ENCODE data around the gene ABCB8.

The ABCB8 gene

GRCh38 chr7:150989456-150989855 lies 38.8 kb upstream of the ABCB8 start:
- H3K27ac ChIP-seq (ENCODE audit: low read depth in 2 of 2, low read length in 2 of 2) = peak overlapping the region in 1 of 2 donors; percentile 48

GRCh38 chr7:150990416-150991186 lies 37.6 kb upstream of the ABCB8 start, which contains the start of gene NOS3:
Gene NOS3, plus strand, starts transcription at chr7:150991017. Its CDS starts 2,787 bp downstream, at chr7:150993804.
- Histone ChIP-seq H3K27me3 (ENCODE audit: control insufficient read depth in 2 of 2, insufficient read depth in 2 of 2, low read length in 2 of 2) (peaks cover 0 to 8% of the 10 kb centered on the region in 2 donors), H3K36me3 (ENCODE audit: control insufficient read depth in 2 of 2, insufficient read depth in 2 of 2, low read length in 2 of 2) (no peaks in the 10 kb centered on the region), H3K4me3 (ENCODE audit: low read length in 2 of 2) (no peak within 1 kb of the TSS), H3K27ac (ENCODE audit: low read depth in 2 of 2, low read length in 2 of 2) (no peak within 1 kb of the TSS), H3K9ac (ENCODE audit: low read depth in 1 of 2, low read length in 2 of 2) (no peak within 1 kb of the TSS), H3K9me3 (ENCODE audit: control insufficient read depth in 2 of 2, low read length in 2 of 2) (no peaks in the 10 kb centered on the region), H3K4me1 (ENCODE audit: control insufficient read depth in 2 of 2, insufficient read depth in 2 of 2, low read length in 2 of 2) (peaks cover 2 to 8% of the 10 kb centered on the region in 2 donors)

More at GRCh38 chr7:150989456-150989855, 38.8 kb upstream of the ABCB8 start:
- Histone ChIP-seq H3K9me3 (ENCODE audit: control insufficient read depth in 2 of 2, low read length in 2 of 2) (no peaks in the 10 kb centered on the region), H3K4me1 (ENCODE audit: control insufficient read depth in 2 of 2, insufficient read depth in 2 of 2, low read length in 2 of 2) (peaks cover 2 to 8% of the 10 kb centered on the region in 2 donors), H3K27me3 (ENCODE audit: control insufficient read depth in 2 of 2, insufficient read depth in 2 of 2, low read length in 2 of 2) (peaks cover 0 to 8% of the 10 kb centered on the region in 2 donors), H3K4me3 (ENCODE audit: low read length in 2 of 2) (no peak overlapping the region), H3K36me3 (ENCODE audit: control insufficient read depth in 2 of 2, insufficient read depth in 2 of 2, low read length in 2 of 2) (no peaks in the 10 kb centered on the region), H3K9ac (ENCODE audit: low read depth in 1 of 2, low read length in 2 of 2) (no peak overlapping the region)

- H3K4me1 ChIP-seq (ENCODE audit: control insufficient read depth in 2 of 2, insufficient read depth in 2 of 2, low read length in 2 of 2) = peaks cover 2 to 8% of the 10 kb centered on the region in 2 donors
- H3K36me3 ChIP-seq (ENCODE audit: control insufficient read depth in 2 of 2, insufficient read depth in 2 of 2, low read length in 2 of 2) = no peaks in the 10 kb centered on the region
- no peak overlapping the region for H3K9ac ChIP-seq (ENCODE audit: low read depth in 1 of 2, low read length in 2 of 2)
- no peaks in the 10 kb centered on the region for H3K9me3 ChIP-seq (ENCODE audit: control insufficient read depth in 2 of 2, low read length in 2 of 2)
- H3K4me3 ChIP-seq (ENCODE audit: low read length in 2 of 2) = no peak overlapping the region
- H3K27me3 ChIP-seq (ENCODE audit: control insufficient read depth in 2 of 2, insufficient read depth in 2 of 2, low read length in 2 of 2) = no peaks in the 10 kb centered on the region
- no peak overlapping the region for H3K27ac ChIP-seq (ENCODE audit: low read depth in 2 of 2, low read length in 2 of 2)
Observed at GRCh38 chr7:150992051-150992640, 36.1 kb upstream of the ABCB8 start.

GRCh38 chr7:150992833-150993302 lies 35.4 kb upstream of the ABCB8 start:
- Histone ChIP-seq H3K9me3 (ENCODE audit: control insufficient read depth in 2 of 2, low read length in 2 of 2) (no peaks in the 10 kb centered on the region), H3K4me1 (ENCODE audit: control insufficient read depth in 2 of 2, insufficient read depth in 2 of 2, low read length in 2 of 2) (peaks cover 2 to 8% of the 10 kb centered on the region in 2 donors), H3K36me3 (ENCODE audit: control insufficient read depth in 2 of 2, insufficient read depth in 2 of 2, low read length in 2 of 2) (no peaks in the 10 kb centered on the region), H3K27ac (ENCODE audit: low read depth in 2 of 2, low read length in 2 of 2) (no peak overlapping the region), H3K27me3 (ENCODE audit: control insufficient read depth in 2 of 2, insufficient read depth in 2 of 2, low read length in 2 of 2) (no peaks in the 10 kb centered on the region), H3K4me3 (ENCODE audit: low read length in 2 of 2) (no peak overlapping the region), H3K9ac (ENCODE audit: low read depth in 1 of 2, low read length in 2 of 2) (no peak overlapping the region)

GRCh38 chr7:150993511-150993910 lies 34.7 kb upstream of the ABCB8 start:
- no peaks in the 10 kb centered on the region for H3K9me3 ChIP-seq (ENCODE audit: control insufficient read depth in 2 of 2, low read length in 2 of 2)
- no peak overlapping the region for H3K27ac ChIP-seq (ENCODE audit: low read depth in 2 of 2, low read length in 2 of 2)
- H3K4me1 ChIP-seq (ENCODE audit: control insufficient read depth in 2 of 2, insufficient read depth in 2 of 2, low read length in 2 of 2) = peaks cover under 1 to 3% of the 10 kb centered on the region in 2 donors
- no peaks in the 10 kb centered on the region for H3K36me3 ChIP-seq (ENCODE audit: control insufficient read depth in 2 of 2, insufficient read depth in 2 of 2, low read length in 2 of 2)
- no peak overlapping the region for H3K4me3 ChIP-seq (ENCODE audit: low read length in 2 of 2)
- no peaks in the 10 kb centered on the region for H3K27me3 ChIP-seq (ENCODE audit: control insufficient read depth in 2 of 2, insufficient read depth in 2 of 2, low read length in 2 of 2)
- H3K9ac ChIP-seq (ENCODE audit: low read depth in 1 of 2, low read length in 2 of 2) = no peak overlapping the region

GRCh38 chr7:150994141-150994837 lies 34.0 kb upstream of the ABCB8 start:
- Histone ChIP-seq H3K27ac (ENCODE audit: low read depth in 2 of 2, low read length in 2 of 2) (no peak overlapping the region), H3K4me1 (ENCODE audit: control insufficient read depth in 2 of 2, insufficient read depth in 2 of 2, low read length in 2 of 2) (no peaks in the 10 kb centered on the region), H3K9ac (ENCODE audit: low read depth in 1 of 2, low read length in 2 of 2) (no peak overlapping the region), H3K27me3 (ENCODE audit: control insufficient read depth in 2 of 2, insufficient read depth in 2 of 2, low read length in 2 of 2) (no peaks in the 10 kb centered on the region), H3K36me3 (ENCODE audit: control insufficient read depth in 2 of 2, insufficient read depth in 2 of 2, low read length in 2 of 2) (no peaks in the 10 kb centered on the region), H3K9me3 (ENCODE audit: control insufficient read depth in 2 of 2, low read length in 2 of 2) (no peaks in the 10 kb centered on the region), H3K4me3 (ENCODE audit: low read length in 2 of 2) (no peak overlapping the region)

- Histone ChIP-seq H3K4me3 (ENCODE audit: low read length in 2 of 2) (no peak overlapping the region), H3K9ac (ENCODE audit: low read depth in 1 of 2, low read length in 2 of 2) (no peak overlapping the region), H3K36me3 (ENCODE audit: control insufficient read depth in 2 of 2, insufficient read depth in 2 of 2, low read length in 2 of 2) (no peaks in the 10 kb centered on the region), H3K4me1 (ENCODE audit: control insufficient read depth in 2 of 2, insufficient read depth in 2 of 2, low read length in 2 of 2) (no peaks in the 10 kb centered on the region), H3K9me3 (ENCODE audit: control insufficient read depth in 2 of 2, low read length in 2 of 2) (no peaks in the 10 kb centered on the region), H3K27ac (ENCODE audit: low read depth in 2 of 2, low read length in 2 of 2) (no peak overlapping the region), H3K27me3 (ENCODE audit: control insufficient read depth in 2 of 2, insufficient read depth in 2 of 2, low read length in 2 of 2) (no peaks in the 10 kb centered on the region)
Observed at GRCh38 chr7:150994838-150995510, 33.3 kb upstream of the ABCB8 start.

GRCh38 chr7:150996376-150997074 lies 31.7 kb upstream of the ABCB8 start:
- no peak overlapping the region for H3K4me3 ChIP-seq (ENCODE audit: low read length in 2 of 2)
- H3K27me3 ChIP-seq (ENCODE audit: control insufficient read depth in 2 of 2, insufficient read depth in 2 of 2, low read length in 2 of 2) = no peaks in the 10 kb centered on the region
- H3K9ac ChIP-seq (ENCODE audit: low read depth in 1 of 2, low read length in 2 of 2) = no peak overlapping the region
- H3K9me3 ChIP-seq (ENCODE audit: control insufficient read depth in 2 of 2, low read length in 2 of 2) = no peaks in the 10 kb centered on the region
- H3K4me1 ChIP-seq (ENCODE audit: control insufficient read depth in 2 of 2, insufficient read depth in 2 of 2, low read length in 2 of 2) = no peaks in the 10 kb centered on the region
- H3K36me3 ChIP-seq (ENCODE audit: control insufficient read depth in 2 of 2, insufficient read depth in 2 of 2, low read length in 2 of 2) = no peaks in the 10 kb centered on the region
- H3K27ac ChIP-seq (ENCODE audit: low read depth in 2 of 2, low read length in 2 of 2) = no peak overlapping the region

- H3K4me1 ChIP-seq (ENCODE audit: control insufficient read depth in 2 of 2, insufficient read depth in 2 of 2, low read length in 2 of 2) = no peaks in the 10 kb centered on the region
- H3K36me3 ChIP-seq (ENCODE audit: control insufficient read depth in 2 of 2, insufficient read depth in 2 of 2, low read length in 2 of 2) = no peaks in the 10 kb centered on the region
- no peaks in the 10 kb centered on the region for H3K9me3 ChIP-seq (ENCODE audit: control insufficient read depth in 2 of 2, low read length in 2 of 2)
- no peaks in the 10 kb centered on the region for H3K27me3 ChIP-seq (ENCODE audit: control insufficient read depth in 2 of 2, insufficient read depth in 2 of 2, low read length in 2 of 2)
- no peak overlapping the region for H3K4me3 ChIP-seq (ENCODE audit: low read length in 2 of 2)
- H3K9ac ChIP-seq (ENCODE audit: low read depth in 1 of 2, low read length in 2 of 2) = no peak overlapping the region
- no peak overlapping the region for H3K27ac ChIP-seq (ENCODE audit: low read depth in 2 of 2, low read length in 2 of 2)
Observed at GRCh38 chr7:150997075-150997511, 31.2 kb upstream of the ABCB8 start.

Measured in mucosa of rectum (tissue), 2 donors.